GM12864 (cell line): ENCODE data around the gene LIPA.
"Not testable (repeated sequence)": the region's sequence is repeated elsewhere in the genome, so short reads cannot be mapped to it uniquely, and the experiment has no call there.

Experiments
- DNase-seq: peaks from one replicate; pipeline ENCODE4 v3.0.0-alpha.2; 2011; ENCODE audit warnings: low read depth
- H3K4me3 ChIP-seq: 2 replicates; pipeline ENCODE4 v1.5.1; 2011; ENCODE audit warnings: mild to moderate bottlenecking, low read depth, low read length, control low read depth
- TF ChIP-seq, protein P1 (sequence below): IDR thresholded peaks from 2 replicates; pipeline ENCODE4 v1.5.1; 2011; ENCODE audit warnings: low read depth, mild to moderate bottlenecking, moderate library complexity, low read length, control low read depth, inconsistent platforms; ENCODE audit errors: missing control alignments

LIPA gene

DNA sequence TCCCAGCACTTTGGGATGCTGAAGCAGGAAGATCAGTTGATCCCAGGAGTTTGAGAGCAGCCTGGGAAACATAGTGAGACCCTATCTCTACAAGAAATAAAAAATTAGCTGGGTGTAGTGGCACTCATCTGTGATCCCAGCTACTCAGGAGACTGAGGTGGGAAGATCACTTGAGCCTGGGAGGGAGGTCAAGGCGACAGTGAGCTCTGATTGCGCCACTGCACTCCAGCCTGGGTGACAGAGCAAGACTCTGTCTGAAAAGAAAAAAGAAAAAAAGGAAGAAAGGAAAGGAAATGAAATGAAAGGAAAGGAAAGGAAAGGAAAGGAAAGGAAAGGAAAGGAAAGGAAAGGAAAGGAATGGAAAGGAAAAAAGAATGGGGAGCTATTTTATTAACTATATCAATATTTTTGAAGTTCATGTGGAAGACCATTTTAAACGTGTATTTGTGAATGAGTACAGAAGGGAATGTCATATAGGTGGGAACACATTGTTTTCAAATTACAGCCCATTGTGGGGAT, 43.2 kb upstream of the LIPA start:
- no peak overlapping the region for H3K4me3 ChIP-seq
- TF ChIP-seq, protein P1, sequence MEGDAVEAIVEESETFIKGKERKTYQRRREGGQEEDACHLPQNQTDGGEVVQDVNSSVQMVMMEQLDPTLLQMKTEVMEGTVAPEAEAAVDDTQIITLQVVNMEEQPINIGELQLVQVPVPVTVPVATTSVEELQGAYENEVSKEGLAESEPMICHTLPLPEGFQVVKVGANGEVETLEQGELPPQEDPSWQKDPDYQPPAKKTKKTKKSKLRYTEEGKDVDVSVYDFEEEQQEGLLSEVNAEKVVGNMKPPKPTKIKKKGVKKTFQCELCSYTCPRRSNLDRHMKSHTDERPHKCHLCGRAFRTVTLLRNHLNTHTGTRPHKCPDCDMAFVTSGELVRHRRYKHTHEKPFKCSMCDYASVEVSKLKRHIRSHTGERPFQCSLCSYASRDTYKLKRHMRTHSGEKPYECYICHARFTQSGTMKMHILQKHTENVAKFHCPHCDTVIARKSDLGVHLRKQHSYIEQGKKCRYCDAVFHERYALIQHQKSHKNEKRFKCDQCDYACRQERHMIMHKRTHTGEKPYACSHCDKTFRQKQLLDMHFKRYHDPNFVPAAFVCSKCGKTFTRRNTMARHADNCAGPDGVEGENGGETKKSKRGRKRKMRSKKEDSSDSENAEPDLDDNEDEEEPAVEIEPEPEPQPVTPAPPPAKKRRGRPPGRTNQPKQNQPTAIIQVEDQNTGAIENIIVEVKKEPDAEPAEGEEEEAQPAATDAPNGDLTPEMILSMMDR, result no peak
- DNase-seq, result no peak

DNA sequence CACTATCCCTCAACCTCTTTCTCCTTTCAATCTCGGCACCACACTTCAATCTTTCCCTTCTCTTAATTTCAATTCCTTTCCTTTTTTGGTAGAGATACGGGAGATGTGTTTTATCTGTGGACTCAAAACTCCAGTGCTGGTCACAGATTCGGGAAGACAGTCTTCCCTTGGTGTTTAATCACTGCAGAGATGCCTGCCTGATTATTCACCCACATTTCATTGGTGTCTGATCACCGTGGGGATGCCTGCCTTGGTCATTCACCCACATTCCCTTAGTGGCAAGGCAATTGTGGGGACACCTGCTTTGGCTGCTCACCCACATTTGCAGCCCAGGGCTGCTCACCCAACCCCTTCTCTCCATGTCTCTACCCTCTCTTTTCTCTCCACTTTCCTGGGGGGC, 33.7 kb upstream of the LIPA start:
- DNase-seq, result not testable (repeated sequence)

DNA sequence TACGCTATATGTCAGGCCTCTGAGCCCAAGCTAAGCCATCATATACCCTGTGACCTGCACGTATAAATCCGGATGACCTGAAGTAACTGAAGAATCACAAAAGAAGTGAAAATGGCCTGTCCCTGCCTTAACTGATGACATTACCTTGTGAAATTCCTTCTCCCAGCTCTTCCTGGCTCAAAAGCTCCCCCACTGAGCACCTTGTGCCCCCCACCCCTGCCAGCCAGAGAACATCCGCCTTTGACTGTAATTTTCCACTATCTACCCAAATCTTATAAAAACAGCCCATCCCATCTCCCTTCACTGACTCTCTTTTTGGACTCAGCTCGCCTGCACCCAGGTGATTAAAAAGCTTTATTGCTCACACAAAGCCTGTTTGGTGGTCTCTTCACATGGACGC, 33.1 kb upstream of the LIPA start:
- DNase-seq, H3K4me3 ChIP-seq: not testable (repeated sequence)

More for the DNA sequence above, 33.7 kb upstream of the LIPA start:
- not testable (repeated sequence) for H3K4me3 ChIP-seq

DNA sequence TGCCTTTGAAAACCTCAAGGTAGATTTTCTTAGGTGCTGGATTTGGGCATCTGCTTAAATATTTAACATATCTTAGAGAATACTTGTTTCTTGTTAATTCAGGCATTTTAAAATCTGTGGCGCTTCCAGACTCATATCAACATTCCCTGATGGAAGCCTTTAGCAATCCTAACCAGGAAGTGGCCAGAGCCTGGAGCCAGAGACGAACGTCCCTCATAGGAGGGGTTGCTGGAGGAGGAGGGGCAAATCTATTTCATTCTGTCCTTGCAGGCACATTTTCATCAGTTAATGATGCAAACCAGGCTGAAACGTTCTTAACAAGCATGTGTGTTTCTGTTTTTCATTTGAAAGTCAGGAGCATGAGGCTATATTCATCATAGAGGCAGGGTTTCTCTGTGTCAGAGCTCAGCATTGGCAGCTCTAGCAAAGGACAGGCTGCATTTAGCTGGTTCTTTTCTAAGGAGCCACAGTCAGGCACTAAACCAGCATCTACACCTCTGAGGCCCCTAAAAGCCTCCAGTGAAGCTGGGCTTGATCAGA, 32.4 kb upstream of the LIPA start:
- H3K4me3 ChIP-seq, result no peak overlapping the region
- TF ChIP-seq, protein P1, result no peak

DNA sequence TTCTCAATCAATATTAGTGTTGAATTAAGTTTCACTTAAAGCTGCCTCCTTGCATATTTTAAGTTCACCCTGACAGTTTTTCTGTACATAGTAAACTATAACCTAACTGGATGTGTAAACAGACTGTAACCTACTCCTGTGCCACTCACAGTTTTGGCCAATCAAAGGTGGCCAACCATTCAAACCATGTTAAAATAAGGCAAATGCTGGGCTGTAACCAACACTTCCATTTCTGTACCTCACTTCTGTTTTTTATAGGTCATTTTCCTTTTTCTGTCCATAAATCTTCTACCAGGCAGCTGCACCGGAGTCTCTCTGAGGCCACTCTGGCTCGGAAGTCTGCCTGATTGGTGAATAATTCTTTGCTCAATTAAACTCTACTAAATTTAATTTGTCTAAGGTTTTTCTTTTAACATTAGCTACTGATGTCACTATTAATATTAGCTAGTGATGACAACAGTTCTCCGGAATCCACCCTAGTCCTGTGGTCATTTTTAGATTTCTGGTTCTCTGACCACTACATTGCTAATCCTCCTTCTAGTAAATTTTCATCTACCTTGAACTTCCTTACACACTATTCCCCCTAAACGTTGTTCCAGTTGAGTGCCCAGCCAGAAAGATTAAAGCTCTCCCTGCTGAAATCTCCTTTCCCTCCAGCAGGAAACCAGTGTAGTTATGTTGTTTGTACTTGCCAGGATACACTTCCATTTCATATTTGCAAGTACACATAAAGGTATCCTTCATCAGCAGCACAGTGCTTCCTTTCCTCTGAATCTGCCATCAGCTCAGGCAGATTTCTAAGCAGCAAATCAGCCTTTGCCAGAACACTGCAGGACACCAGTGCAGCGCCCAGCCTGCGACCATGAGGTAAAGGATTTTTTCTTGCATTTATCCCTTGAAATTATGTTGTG, 31.7 kb upstream of the LIPA start:
- TF ChIP-seq, protein P1, result no peak
- no peak for DNase-seq
- no peak overlapping the region for H3K4me3 ChIP-seq

More for the DNA sequence above, 32.4 kb upstream of the LIPA start:
- no peak for DNase-seq

DNA sequence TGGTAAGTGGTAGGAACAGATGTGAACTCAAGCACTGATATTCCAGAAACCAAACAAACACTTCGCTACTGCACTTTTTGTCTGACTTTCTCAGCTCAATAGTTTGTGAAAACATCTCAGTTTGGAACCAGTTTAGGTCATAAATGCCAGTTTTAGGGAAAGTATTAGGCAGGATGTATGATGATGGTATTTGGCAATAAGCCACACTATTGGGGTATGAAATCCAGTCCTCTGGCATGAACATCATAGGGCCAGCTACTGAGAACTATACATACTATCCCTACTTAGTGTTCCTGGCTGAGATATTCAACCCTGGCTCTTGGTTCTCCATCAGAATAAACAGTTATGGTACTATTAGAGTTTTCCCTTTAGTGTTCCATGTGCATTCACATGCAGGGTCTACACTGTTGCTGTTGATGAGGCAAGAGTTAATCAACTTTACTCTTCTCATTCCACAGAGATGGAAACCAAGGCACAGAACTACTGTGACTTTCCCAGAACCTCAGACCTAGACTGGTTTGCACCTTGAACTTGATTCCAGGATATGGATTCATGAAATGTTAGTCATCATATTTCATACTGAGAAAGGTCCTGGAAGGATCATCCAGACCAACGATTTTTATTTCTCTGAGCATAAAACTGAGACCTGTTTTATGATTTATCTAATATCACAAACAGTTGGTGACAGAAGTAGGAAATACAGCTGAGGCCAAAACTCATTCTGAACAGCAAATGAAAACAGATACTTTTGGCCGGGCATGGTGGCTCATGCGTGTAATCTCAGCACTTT, 30.2 kb upstream of the LIPA start:
- no peak overlapping the region for H3K4me3 ChIP-seq
- DNase-seq, result no peak
- TF ChIP-seq, protein P1, result no peak

DNA sequence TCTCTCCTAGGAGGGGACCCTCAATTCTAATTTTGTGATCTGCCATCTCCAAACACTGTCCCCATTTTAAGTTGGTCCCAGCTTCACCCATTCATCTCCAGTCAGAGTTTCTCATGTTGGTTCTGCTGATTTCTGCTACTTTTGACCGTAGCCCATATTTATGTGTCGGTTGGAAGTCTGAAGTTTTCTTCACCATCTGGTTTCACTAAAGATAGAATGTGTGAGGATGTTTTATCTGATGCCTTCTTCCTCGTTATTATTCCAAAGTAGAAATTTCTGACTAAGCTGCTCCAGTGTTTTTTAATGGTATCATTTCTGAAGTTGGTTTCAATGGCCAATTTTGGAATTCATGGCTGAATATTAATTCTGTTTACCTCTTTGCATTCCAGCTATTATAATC, 28.9 kb upstream of the LIPA start:
- TF ChIP-seq, protein P1, result no peak
- no peak for DNase-seq
- no peak overlapping the region for H3K4me3 ChIP-seq
